GM10847 (cell line): Measurements from ENCODE around the gene UPF2.

Experiments
- POLR2A ChIP-seq: IDR thresholded peaks from 2 replicates; pipeline ENCODE4 v1.6.1; 2011; ENCODE audit not compliant: insufficient read length; ENCODE audit errors: extremely low read depth

The UPF2 gene

GRCh38 chr10:11874568-11875493 lies 167.8 kb downstream of the UPF2 start:
- no peak for TF ChIP-seq POLR2A

- TF ChIP-seq POLR2A = no peak
Observed at GRCh38 chr10:11871466-11871865, 171.1 kb downstream of the UPF2 start.

GRCh38 chr10:11870900-11871400 lies 171.7 kb downstream of the UPF2 start:
- TF ChIP-seq POLR2A = no peak

GRCh38 chr10:11870461-11870780 lies 172.2 kb downstream of the UPF2 start:
- TF ChIP-seq POLR2A = no peak
